GM21723 (cell line): ENCODE measurements around the gene CLEC14A.

ENCODE experiments used
- ATAC-seq: cut with Tn5 transposase; IDR thresholded peaks from one replicate; pipeline ENCODE4 v1.9.1; 2021; ENCODE audit warnings: mild to moderate bottlenecking, moderate library complexity; ENCODE audit not compliant: unreplicated experiment

Gene CLEC14A

DNA sequence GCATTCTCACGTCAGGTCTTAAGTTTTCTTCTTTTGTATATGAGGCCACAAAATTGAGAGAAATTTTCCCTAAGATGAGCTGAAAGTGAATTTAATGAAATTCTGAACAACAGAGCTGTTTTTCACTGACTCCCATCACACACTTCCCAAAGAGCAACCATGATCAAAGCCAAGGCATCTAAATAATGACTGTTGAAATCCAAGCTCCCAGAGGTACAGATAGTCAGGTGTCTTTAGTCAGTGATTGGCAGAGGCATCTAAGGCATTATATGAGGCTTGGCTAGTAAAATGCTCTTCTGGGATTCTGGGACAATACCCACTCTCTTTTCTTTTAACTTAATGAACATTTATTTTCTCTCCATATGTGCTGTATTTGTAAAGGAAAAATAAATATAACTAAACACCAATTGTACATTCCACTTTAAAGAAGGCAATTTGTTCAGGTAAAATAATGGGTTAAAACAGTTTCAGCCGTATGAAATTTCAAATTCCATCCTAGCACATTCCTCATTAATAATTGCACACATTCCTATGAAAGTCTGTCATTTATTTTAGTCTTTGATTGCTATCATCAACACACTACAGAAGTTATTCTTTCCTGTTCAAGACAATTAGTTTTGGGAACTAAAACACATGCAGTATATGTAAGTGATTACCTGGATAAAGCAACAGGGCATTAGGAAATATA, 49.1 kb downstream of the CLEC14A start:
- ATAC-seq: no peak

DNA sequence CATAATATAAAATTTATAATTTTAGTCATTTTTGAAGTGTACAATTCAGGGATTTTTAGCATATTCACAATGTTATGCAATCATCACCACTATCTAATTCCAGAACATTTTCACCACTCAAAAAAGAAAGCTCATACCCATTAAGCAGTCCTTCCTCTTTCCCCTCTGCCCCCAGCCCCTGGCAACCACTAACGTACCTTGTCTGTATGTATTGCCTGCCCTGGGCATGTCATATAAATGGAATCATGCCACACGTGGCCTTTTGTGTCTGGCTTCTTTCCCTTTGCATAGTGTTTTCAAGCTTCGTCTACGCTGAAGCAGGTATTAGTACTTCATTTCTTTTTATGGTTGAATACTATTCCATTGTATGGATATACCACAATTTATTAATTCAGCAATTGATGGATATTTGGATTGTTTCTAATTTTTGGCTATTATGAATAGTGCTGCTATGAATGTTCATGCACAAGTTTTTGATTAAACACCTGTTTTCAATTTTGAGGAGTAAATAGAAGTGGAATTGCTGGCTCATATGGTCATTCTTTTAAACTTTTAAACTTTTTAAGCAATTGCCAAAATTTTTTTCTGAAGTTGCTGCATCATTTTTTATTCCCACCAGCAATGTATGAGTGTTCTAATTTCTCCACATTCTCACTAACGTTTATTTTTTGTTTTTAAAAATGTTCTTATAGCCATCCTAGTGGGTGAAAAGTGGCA, 49.8 kb downstream of the CLEC14A start:
- no peak for ATAC-seq

DNA sequence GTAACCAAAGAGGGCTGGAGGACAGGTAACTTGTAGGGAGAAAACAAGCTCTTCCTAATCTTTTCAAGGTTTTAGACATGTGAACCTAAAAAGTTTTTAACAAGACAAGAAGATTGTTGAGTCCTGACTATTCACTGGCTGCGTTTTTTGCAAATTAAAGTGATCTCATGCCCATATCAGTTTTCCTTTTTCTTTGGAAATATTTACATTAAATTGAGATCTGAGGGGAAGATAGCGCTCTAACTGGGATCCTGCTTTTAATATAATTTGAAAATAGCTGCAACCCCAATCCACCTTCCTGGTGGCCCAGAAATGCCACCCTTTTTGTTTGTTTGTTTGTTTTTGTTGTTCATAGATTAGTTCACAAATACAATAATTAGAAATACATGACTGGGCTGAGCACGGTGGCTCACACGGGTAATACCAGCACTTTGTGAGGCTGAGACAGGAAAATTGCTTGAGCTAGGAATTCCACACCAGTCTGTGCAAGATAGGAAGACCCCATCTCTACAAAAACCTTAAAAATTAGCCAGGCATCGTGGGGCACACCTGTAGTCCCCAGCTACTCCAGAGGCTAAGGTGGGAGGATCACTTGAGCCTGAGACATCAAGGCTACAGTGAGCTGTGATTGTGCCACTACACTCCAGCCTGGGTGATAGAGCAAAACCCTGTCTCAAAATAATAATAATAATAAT, 50.6 kb downstream of the CLEC14A start:
- no peak for ATAC-seq

DNA sequence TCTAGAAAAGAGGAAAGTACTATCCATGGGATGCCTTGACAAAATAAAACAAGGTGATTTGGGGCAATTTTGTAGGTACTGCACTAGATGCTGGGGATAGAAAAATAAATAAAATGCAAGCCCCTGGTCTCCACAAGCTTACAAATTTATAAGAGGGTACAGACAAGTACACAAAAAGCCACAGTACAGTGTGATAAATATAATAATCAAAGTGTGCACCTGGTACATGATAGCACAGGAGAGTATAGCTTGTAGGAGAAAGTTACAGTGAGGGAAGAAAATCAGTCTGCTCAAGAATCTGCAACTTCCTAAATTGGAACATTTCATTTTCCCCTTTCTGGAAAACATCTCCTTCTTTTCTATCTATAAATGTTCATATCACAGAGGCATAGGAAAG, 51.2 kb downstream of the CLEC14A start:
- ATAC-seq: no peak
